NCI-H2029 treated with DMSO at 0.1 percent for 48 hours (cell line): ENCODE measurements around the gene KRT85.

Experiments
- DNase-seq: peaks from one replicate; lab custom pipeline; 2025; lab: John Stamatoyannopoulos, UW

The KRT85 gene

DNA sequence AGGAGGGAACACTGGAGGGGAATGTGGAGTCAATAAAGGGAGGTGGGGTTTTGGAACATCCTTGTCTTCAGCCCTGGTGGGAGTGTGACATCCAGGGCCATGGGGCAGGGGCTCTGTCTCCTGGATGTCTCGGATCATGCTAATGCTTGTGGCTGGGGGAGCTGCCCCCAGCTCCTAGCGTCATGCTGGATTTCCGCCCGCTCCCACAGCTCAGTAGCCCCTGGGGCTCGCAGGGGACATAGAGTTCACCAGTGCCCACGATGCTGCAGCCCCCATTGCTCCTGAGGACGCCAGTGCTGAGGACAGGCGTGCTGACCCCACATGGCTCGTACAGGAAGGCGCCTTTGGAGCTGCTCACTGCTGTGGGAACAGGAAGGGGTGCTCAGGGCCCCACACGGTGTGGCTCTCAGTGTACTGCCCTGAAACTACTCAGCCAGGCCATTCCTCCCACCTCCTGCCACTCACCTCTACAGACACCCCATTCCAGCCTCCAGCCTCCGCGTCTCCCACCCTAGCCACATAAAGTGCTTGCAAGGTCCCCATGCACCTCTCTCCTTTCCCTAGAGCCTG, 27.6 kb upstream of the KRT85 start:
- no peak for DNase-seq

DNA sequence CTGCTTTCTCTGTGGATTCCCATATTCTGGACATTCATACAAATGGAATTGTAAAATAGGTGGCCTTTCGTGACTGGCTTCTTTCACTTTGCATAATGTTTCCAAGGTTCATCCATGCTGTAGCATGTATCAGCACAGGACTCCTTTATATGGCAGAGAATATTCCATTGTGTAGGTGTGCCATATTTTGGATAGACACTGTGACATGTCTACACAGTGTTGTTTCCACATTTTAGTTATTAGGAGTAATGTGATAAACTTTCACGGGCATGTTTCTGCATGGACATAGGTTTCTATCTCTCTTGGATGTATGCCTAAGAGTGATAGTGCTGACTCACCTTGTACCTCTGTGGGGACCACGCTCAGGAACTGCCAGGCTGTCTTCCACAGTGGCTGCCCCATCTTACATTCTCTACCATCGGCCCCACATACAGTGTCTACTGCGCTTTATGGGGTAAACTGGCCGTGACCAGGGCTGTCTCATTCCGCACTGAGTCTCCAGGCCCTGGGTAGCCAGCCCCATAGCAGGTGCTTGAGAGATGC, 25.3 kb upstream of the KRT85 start:
- DNase-seq, result no peak

DNA sequence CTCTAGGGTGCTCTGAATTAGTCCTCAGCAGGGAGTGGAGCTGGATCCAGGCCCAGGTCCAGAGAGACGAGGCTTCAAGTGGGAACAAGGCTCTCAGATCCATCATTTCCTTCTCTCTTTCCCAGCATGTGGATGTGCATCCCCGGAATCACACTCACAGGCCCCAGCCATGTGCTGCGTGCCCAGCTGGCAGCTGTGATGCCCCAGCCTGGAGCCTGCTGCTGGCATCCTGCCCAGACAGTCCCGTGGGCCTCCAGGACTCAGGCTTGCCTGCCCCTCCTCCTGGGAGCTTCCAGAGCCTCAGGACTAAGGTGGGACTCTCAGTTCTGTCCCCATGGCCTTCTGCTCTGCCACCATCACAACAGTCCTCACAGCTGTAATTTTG, 24.3 kb upstream of the KRT85 start:
- DNase-seq, result peak; percentile 74

DNA sequence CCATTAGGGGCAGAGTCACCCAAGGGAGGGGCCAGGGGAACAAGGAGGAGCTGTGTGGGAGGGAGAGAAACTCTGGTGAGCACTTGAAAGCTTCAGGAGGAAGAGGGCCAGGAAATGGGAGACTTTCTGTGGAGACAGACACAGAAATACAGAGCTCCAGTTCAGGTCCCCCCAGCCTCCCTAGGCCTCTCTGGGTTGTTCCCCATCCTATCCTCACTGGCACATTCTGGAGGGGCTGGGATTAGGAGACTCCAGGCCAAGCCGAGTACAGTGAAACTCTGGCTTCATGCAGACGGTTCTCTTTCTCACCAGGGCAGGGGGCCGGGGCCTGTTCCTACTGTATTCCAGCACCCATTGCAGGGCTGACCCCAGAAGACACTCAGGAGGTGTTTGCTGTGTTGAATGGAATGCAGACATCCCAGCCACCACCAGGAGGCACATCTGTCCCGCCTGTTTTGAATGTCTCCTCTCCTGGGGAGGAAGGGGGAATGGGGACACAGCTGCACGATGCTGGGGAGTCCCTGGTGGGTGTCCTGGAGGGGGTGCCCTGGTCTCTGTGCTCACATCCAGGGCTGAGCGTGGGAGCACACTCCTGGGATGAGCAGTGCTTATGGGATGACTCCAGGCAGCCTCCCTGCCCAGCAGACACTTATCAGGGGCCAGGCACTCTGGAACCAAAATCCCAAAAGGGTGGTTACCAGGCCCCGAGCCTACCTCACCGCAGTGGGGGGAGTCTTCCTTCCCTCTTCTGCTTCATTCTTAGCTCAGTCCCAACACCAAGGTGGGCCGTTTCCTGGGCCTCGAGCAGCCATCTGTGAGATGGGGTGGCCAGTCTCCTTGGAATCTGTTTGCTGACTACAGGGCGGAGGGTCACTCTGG, 23.7 kb upstream of the KRT85 start:
- DNase-seq, result no peak

DNA sequence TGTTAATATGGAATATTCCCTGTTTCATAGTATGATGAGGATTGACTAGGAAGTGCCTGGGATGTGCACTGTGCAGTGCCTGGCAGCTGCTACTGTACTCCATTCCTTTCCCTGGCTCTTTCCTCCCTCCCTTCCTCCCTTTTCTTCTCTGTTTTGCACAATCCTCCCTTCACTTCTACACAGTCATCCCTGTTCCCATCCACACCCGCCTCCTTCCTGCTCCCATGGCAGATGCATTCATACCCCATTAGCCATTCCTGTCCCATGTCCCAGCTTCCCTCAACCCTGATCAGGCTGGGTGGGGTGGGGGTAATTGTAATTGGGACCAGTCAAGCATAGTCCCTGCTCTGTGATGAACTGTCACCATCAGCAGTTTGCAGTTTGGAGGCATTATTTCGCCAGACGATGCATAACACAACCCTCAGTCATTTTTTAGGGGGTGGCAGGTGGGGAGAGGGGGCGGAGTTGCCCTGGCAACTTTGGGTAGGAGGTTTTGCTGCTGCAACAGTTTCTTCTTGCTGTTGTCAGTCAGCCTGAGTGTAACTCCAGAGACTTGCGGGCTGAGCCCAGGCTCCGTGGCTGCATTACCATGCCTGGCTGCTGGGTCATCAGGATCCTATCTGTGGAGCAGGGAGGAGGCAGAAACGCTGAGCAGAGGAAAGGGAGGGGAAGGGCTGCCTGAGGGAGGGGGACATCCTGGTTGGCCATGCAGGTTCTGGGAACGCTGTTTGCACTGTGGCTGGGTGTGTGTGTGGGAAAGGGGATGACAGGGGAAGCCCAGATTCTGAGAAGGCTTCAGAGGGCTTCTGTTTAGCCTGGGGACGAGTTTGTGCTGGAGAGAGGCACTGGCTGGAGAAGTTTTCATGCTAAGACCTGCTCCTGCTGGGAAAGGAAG, 22.3 kb upstream of the KRT85 start:
- no peak for DNase-seq

DNA sequence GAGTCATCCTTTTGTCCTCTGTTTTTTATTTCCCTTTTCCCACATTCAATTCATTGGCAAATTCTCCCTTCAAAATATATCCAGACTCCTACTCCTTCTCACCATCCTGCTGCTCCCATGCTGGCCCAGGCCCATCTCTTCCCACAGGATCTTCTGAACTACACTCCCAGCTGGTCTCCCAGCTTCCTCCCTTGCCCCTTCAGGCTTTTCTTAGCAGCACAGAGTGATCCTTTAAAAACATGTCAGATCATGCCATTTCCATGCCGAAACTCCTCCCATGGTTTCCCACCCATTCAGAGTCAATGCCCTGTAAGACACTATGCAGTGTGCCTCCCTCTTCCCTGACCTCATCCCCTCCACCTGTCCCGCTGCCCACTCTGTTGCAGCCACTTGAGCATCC, 20.6 kb upstream of the KRT85 start:
- DNase-seq, result no peak

DNA sequence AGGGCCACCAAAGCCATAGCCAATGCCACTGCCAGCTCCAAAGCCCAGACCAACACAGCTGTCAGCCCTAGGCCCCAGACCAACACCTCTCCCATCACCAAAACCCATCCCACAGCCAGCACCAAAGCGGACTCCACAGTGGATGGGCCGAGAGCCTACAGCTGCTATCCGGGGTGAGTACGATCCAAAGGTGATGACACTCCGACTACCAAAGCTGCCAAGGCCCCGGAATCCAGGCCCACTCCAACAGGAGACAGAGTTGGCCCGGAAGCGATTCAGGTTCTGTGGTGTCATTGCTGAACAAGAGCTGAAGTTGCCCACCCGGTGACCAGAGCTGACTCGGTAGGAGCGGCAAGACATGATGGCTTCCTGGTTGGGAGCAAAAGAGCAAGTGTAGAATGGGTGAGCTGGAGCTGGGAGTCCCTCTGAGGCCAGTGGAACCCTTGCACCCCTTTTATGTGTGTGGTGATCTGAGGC, 18.0 kb upstream of the KRT85 start, which contains the start of gene KRT84:
Gene KRT84 (minus strand): TSS at position 427 of the 477 bp plus-strand sequence. CDS start 67 bp downstream, at position 360.
- no peak for DNase-seq

DNA sequence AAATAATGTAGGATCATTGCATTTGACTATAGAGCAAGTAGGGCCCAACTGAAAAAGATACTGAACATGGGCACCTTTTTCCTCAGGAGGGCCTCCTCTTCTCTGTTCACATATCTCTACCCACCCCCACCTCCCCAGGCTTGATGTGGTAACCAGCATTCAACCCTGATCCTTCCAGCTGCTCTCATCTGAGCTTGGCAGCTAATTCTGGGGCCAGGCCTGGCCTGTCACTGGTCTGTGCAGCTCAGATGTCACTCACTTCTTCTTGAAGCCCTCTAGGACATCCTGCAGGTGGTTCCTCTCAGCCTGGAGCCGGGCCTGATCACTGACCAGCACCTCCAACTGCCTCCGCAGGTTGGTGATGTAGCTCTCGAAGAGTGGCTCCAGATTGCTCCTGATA, 16.1 kb upstream of the KRT85 start:
- no peak for DNase-seq

DNA sequence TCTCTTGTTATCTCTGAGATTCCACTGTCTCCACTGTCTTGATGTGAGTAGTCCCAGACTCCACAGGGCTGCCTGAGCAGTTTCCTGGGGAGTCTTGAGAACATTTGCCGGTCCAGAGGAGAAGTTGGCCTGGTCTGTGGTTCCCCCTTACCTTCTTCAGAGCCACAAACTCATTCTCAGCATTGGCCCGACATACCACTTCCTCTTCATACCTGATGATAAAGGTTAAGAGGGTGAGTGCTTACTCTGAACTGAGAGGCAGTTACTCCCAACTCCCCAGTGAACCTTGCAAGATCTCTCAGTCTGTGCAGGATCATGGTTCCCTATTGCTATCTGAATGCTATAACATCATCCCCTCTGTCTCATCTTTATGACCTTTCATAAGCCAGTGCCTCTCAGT, 15.6 kb upstream of the KRT85 start:
- DNase-seq, result no peak

DNA sequence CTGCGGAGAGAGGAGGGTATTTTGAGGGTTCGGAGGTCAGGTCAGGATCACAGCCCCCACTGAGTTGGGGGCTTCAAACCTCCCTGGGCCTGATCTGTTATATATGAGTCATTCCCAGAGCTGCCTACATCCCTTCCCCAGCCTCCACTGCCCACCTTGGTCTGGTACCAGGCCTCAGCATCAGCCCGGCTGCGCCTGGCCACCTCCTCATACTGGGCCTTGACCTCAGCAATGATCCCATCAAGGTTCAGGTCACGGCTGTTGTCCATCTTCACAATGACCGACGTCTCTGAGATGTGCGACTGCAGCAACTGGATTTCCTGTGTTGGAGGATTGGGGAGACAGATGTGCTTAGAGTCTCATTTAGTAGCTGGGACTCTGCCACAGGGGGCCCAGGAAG, 13.9 kb upstream of the KRT85 start:
- no peak for DNase-seq

DNA sequence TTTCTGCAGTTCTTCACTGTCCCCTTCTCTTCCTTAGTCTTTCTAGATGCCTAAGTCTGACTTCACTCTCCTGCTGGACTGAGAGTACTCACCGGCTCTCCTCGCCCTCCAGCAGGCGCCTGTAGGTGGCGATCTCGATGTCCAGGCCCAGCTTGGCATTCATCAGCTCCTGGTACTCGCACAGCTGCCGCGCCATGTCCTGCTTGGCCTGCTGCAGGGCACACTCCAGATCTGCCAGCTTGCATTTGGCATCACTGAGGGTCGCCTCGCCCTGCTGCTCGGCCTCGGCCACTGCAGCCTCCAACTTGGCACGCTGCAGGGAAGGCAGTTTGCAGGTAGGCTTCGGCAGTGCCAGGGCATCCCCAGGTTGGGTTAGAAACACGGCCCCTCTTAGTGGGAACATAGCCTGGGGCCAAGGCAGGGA, 13.0 kb upstream of the KRT85 start:
- DNase-seq, result no peak

DNA sequence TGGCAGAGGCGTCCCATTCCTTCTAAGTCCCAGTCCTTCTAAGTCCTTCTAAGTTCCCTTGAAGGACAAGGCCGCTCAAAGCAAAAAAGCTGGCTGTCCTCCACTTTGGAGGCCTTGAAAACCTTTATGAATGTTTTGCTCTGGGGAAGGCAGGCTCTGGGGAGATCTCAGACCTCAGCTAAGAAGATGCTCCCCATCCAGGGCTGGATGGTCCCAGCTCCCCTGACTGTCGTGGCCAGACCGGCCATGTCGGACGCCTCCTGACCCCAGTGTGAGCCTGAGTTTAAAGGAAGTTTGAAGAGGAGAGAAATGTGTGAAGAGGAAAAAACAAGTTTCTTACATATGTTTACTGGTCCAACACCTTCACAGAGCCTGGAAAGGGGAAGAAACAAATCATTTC, 12.3 kb upstream of the KRT85 start:
- DNase-seq, result no peak

DNA sequence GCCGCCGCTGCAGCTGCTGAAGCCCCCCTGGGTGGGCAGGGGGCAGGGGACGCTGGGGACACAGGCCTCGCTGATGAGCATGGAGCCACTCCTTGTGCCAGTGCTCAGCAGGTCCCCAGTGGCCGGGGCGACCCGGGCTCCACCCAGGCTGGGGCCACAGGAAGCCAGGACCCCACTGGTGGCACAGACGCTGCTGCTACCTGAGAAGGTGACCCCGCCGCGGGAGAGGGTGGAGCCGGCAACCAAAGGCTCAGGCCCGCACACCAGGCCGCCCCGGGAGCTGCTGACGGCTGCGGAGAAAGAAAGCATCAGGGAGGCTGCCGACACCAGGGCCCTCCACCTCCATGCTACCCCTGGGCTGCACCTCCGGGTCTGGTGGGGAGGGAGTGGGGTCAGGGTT, 10.8 kb upstream of the KRT85 start:
- DNase-seq, result no peak

DNA sequence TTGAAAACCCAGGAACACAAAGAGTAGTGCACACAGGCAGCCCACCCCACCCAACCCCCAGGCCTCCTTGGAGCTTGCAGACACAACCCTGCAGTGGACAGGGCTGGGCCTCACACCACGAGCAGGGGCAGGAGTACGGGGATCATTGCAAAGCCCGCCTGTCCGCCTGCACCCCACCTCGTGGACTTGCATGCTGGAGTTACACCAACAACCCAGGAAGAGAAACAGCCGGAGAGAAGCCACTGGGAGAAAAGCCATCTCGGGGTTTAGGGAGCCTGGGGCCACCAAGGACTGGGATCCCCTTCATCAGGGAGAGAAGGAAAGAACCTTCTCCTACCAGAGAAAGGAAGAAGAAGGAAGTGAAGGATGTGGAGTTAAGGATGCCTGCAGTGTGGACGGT, 10.0 kb upstream of the KRT85 start:
- DNase-seq, result no peak

DNA sequence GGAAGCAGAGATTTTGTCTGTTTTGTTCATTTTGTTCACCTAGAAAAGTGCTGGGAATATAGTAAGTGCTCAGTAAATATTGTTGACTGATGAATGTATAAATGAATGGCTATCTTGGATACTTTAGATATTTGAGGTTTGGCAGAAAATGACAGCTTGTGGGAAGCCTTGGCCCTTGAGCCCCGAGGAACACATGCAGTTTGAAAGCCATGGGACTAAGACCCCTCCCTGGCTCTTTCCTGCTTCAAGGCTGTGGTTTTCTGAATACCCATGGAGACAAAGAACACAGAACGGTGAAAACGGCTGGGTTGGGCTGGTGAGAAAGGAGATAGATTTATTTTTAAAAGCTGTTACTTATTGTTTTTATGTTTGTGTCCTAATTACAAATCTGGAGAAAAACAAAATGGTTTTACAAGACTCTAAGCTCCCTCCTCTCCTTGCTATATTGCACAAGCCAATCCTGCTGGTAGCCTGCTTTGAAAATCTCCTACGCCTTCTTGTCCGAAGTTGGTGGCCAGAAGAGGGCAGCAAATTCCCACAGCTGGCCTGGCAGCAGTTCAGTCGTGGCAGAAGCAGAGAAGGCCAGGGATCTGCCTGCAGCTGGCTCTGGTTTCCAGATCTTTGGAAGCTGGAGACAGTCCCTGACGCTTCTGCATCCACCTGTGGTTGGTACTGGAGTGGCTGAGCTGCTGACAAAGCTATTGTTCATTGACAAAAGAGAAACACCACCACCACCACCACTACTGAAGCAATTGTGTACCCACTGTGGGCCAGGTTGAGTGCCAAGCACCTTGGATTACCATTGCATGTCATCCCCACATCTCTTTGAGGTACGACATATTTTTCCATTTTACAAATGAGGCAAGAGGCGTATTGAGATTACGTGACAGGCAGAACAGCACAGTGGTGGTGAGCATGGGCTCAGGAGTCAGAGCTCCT, 5.2 kb upstream of the KRT85 start:
- peak; percentile 70 for DNase-seq

DNA sequence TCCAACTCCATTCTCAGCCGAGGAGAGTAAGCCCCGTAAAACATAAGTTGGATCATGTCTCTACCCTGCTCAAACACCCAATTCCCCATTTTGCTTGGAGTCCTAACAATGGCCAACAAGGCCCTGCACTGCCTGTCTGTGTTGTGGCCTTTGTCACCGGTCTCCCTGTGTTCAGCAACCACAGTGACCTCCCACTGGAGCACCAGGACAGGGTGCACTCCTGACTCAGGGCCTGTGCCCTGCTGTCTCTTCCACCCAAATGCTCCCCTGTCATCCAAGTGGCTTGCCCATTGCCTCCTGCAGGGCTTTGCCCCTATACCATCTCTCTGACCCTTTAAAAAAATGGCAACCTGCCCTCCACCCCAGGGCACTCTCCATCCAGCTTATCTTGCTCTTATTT, 4.4 kb upstream of the KRT85 start:
- no peak for DNase-seq

DNA sequence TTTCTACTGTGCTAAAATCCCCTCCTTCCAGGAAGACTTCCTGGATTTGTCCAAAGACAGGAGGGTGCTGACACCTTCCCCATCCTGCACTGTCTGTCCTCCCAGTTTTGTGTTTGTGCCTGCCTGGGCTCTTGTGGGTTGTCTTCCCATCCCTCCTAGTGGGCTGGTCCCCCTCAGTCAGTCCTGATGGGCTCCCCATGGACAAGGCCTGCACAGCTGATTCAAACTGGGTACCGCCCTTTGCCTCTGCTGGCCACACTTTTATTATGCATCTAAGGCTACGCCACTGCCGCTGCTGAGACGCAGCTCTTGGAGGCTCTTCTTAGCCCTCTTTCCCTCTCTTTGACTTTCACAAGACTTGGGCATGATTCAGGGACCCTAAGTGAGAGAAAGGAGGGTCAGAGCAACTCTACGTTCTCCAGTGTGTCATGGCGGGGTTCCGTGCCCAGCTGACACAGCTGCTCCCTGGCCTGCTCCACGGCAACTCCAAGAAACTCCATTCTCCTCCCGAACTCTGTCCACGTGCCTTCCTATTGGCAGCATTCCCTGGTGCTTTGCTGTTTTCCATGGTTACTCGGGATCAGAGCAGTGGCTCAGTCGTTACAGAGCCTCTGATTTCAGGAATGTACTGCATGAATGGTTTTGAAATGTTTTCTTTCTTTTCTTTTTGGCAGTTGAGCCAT, 3.8 kb upstream of the KRT85 start:
- no peak for DNase-seq

DNA sequence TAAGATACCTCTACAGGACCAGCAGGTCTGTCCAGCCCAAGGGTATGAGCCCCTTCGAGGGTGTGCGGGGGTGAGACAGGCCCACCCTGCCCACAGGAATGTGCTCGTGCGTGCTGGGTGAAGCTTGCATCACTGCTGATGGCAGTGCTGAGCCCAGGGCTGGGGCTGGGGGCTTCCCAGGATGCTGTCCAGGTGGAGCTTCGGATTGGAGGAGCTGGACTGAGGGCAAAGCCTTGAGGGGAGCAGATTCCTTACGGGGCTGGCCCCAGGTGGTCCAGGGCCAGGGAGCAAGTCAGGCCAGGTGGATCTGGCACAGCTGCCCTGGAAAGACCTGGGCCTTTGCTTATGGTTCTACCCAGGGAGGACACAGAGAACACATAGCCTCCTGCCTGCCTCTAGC, 2.5 kb upstream of the KRT85 start:
- DNase-seq, result no peak

DNA sequence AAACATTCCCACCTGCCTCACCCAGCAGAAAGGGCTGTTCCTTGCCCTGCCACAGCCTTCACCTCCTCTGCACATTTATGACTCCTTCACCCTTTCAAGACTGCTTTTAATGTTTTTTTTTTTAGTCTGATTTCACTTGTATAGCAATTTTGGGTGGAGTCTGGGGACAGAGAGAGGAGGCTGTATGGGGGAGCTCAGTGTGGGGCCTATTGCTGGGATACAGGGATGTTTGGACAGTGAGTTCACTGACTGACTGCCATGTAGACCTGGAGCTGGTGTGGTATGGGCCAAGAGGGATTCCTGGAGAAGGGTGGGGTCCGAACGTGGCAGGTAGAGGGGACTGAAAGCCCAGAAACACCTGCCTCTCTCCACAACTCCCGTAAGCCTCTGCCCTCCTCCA, 1.9 kb upstream of the KRT85 start:
- DNase-seq, result no peak

DNA sequence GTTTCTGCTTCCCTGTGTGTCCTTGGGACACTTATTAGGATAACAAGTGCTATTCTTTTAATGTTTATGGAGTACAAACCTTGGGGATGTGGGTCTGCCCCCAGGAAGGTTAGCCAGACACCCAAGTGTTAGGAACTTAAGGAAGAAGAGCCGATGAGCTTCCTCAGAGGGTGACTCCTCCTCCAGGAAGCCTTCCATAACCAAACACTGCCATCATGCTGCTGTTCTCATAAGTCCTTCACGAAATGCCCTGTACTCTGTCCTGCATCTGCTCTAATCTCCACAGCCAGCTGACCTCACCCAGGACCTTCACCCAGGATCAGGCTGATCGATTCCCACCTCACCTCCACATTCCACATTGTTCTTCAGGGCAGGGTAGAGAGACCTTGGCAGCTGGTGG, 1.2 kb upstream of the KRT85 start:
- DNase-seq, result no peak

DNA sequence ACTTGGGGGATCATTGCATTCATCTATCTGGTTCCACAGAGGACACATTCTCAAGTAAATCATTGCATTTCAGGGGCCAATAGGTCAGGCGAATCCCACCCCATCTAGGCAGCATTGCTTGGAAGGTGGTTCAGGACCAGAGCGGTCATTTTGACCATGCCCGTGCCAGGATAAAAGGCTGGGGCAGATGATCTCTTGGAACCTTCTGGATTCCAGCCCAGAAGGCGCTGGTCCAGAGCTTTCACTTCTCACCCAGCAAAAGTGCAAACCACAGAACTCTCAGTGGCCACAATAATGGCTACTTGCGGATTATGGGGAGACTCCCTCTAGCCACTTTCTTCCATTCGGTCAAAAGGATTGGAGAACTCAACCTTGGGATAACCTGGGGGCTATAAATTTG, 595 bp upstream of the KRT85 start:
- DNase-seq, result no peak
